Activated CD8-positive, alpha-beta memory T cell treated with anti-CD3 and anti-CD28 coated beads for 24 hours (primary cell): ENCODE results near the gene MEGF10.

Experiments
- DNase-seq: peaks from one replicate; pipeline ENCODE4 v3.0.0-alpha.2; 2020

The MEGF10 gene

DNA sequence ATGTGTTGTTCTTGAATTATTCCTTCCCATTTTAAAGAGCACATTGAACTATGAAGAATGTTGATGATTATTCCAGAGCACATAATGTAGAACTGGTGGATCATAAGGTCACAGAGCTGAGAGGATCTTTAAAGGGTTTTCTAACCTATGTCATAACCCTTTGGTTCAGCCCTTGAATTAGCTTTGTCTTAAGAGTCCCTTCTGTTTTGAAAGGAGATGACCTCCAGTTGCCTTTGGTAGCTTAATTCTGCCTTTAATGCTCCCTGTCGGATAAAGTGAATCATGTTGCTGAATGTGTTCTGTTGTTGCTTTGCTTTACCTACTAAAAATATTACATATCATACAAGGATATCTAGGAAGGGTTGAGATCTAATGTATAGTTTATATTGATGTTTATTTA, 127.8 kb downstream of the MEGF10 start:
- no peak for DNase-seq

DNA sequence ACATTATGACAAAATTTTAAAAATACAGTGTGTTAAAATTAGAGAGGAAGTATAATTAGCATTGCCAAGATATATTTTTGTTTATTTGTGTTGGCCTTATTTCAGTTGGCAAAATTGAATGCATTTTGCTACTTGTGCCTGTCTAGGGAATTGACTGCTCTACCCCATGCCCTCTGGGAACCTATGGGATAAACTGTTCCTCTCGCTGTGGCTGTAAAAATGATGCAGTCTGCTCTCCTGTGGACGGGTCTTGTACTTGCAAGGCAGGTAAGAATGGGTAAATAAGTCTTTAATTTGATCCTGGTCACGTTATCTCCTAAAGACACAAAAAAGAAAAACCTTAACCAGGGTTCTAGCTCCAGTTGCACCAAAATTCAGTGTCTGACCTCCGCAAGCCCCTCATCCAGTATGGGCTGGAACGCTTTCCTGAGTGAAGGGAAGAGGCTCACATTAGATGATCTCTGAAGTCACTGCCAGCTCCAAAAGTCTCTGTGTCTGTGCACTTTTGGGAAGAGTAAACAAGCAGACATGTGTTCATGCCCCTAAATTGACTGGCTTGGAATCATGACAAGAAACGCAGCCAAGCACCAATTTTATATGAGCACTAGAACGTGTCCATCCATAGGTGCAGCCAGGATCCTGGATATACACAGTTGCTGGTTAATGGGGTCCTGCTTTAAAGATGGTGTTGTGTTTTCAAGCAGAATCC, 128.5 kb downstream of the MEGF10 start:
- DNase-seq, result no peak

DNA sequence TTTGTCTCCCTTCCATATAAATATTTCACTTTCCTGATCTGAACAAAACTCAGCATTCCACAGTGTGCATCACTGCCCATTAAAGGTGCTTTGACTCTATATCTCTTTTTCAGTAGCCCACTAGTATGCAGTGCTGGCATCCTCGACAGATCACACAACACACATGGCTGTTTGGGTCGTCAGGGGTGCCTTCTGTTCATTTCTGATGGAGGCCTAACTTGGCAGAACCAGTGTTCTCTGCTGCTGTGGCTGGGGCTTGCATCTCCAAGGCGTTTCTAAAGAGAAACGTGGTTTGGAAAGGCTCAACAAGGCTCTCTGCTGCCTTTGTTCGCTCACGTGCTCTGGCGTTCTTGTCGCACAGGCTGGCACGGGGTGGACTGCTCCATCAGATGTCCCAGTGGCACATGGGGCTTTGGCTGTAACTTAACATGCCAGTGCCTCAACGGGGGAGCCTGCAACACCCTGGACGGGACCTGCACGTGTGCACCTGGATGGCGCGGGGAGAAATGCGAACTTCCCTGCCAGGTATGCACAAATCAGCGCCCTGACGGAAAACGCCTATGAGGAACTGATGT, 129.2 kb downstream of the MEGF10 start:
- DNase-seq, result no peak

DNA sequence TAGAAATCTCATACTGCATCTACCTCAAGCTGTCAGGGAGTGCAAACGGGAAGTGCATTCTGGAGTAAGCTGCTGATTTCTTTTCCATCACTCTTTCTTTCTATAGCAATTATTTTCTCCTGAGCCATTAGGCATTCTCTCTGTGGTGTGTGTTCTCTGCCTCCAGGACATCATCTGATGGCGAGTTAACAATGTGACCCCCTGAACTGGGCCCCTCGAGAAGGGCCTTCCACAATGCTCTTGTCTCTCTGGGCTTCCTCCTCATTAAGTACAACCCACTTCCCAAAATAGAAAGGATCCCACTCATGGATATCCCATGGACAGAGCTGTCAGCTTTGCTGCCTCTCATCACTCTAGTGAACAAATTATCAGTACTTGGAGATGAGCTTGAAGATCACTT, 130.2 kb downstream of the MEGF10 start:
- no peak for DNase-seq

DNA sequence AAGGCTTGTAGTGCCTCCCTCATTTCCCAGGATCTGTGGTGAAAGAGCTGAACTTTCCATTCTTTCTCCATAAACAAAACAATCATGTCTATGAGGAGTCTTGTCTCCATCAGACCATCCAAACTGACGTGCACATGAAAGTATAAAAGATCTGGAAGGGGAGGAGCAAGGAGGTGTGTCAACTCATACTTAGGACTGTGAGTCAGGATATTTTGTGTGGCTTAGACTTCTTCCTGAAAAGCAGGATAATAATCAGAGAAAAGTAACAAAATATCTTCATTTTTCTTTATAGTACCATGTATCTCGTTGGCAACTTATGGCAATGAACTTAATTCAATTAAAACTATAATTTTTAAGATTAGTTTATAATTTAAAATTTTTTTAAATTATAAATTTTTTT, 130.9 kb downstream of the MEGF10 start:
- no peak for DNase-seq

DNA sequence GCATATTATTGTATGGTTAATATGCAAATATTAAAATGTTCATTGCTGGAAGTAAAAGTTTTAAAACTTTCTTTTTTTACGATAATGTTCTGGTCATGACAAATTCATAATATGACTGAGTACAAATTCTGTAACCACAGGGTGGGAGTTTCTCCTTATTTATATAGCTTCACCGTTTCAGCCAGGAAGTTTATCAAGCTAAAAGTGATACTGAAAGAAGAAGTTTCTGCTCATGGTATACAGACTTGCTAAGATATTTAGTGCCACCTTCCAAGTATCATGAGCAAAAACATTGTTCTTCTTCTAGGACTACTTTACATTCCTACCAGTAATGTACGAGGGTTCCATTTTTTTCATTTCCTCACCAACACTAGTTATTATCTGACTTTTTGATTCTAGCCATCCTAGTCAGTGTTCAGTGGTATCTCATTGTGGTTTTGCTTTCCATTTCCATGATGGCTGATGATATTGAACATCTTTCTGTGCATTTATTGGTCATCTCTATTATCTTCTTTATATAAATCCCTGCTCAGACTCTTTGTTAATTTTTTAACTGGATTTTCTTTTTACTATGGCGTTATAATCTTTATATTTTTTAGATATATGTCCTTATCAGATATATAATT, 132.7 kb downstream of the MEGF10 start:
- DNase-seq, result no peak

DNA sequence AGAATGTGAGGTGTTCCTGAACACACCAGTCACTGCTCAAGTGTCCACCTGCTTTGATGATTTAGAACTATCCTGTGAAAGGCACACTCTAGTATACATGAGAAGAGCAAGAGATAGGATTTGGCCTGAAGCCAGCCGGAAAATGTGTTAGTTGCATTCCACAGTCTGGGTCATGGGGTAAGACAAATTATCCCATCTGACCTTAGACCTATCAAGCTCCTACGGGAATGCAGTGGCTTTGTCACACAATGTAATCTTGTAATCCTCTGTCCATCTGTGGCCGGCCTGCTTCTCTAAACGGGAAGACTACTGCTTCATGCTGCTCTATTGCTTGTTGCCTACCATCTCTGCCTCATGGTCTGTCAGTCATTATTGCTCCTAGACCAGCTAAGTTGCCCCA, 134.4 kb downstream of the MEGF10 start:
- DNase-seq, result no peak

DNA sequence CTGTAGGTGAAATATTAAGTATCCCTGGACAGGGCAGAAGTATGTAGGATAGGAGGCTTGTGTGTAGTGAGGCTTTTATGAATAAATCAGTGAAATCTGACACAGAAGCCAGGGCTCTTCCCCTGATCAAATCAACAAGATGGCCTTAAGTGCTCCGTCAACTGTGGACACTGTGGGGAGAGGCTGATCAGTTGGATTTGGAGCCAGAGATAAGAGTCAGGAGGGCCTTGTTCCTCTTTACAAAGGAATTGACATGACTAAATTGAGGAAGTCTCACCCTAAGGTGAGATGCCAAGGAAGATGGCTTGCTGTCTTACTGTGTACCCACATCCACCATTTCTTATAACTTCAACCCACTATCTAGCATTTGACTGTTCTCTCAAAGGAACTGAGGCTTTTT, 135.3 kb downstream of the MEGF10 start:
- no peak for DNase-seq

DNA sequence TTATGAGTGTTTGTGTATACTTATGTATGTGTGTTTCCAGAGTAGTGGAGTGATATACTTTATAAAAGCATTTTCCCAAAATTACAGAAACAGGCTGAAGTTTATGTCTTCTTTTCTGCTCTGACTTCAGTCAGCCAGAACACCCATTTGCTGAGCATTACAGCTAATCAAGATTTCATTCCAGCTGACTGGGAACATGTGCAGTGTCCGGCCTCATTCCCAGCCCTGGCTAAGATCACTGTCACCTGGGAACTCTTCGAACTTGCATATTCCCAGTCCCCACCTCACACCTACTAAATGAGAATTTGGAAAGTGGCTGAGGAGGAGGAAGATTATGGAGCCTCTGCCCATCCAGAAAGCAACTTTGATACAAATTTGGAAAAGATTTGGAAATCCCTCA, 136.1 kb downstream of the MEGF10 start:
- no peak for DNase-seq

DNA sequence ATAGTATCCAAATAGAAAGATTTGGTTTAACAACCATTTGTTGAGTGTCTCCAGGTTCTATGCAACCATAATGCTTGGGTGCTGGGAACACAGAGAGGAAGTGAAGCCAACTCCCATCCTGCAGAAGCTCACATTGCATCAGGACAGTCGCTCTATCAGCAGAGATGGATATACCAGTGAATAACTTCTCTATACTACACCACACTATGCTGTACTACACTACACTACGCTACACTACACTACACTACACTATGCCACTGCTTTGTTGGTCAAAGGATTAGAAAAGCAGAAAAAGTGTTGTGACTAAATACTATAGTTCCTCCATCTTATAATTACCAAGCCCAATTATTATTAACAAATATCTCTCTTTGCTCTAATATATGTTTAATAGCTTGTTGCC, 137.7 kb downstream of the MEGF10 start:
- DNase-seq, result no peak

DNA sequence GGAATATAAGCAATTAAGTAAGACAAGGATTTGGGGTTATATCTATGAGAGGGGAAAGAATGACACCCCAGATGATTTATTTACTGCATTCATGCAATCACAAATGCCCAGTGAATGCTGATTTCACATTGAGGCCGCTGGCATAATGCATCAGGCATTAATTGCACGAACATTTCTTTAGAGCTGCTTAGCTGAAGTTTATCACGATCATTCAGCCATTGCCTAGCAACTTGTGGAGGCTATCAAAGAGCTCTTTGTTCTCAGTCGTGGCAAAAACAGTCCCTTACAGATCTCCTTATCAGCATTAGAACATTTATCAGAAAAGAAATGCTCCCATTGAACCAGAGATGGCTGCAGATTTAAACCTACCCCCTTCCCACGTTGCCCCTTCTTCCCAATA, 138.2 kb downstream of the MEGF10 start:
- DNase-seq, result no peak

DNA sequence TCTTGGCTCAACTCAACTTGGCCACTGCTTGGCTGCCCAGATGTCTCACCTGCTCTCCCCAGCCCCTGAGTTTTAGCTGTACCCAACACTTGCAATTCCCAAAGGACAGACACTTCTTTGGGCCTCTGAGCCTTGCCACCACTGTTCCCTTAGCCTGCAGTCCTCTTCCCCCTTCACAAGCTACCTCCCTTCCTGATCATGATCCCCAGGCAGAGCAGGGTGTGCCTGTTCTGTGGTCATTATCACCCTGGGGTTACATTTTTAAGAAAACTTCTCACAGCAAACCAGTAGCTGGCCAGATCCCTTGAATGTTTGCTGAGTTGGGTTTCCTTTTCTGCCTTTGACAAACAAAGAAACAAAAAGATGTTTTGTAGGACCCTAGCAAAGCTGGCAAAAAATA, 139.3 kb downstream of the MEGF10 start:
- no peak for DNase-seq

DNA sequence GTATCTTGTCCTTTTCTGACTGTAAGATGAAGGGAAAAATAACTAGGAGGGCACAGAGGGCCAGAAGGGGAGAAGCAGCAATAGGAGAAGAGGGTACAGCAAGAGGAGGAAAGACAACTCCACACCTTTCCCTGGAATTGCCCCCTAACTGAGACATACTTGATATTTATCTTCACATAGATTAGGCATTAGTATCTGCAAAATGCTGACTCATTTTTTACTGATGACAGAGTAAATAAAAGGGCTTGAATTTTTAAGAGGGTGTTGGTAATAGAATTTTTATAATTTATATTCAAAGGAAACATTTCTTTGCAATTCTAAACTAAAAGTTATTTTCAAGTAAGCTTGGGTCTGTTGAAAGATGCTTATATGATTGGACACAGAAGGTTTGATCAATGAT, 140.0 kb downstream of the MEGF10 start:
- DNase-seq, result no peak

DNA sequence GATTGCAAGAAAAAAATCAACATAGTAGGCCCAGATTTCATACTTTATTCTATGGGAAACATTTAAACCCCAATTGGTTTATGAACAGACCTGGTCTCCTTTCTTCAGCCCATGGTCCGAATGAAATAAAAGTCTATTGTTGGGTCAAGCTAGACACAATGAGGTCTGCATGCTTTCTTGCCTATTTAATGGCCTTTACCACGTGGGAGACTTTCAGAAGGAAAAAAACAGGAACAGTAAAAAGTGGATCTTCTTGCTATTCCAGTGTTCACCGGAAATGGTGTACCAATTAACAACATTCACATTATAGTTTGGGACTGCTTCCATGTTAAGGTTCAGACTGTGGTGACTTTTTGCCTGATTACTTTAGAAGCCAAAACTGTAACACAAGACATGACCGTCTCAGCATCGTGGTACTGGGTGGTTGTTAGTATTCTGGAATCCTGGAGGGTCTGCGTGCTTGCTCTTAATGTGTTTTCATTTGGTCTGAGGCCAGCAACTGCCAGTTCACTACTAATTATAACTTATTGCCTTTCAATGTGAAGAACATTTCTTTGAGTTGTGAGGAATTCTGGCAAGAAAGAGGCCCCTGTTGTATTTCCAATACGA, 141.5 kb downstream of the MEGF10 start:
- no peak for DNase-seq

DNA sequence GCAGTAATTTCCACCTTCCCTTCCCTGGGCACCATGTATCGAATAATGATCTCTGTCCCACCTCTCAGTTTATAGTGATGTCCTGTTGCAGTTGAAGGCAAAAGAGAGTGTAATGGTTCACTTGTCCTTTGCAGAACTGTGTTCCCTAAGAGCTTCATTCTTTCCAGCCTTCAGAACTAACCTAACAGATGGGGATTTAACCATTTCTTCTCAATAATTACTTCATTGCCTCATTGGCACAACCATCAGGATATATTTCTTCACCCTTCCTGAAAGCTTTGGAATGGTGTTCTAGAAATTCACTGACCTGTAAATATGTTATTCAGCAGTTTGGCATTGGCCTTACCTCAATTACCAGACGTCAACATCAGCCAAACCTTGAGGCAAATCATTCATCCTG, 142.9 kb downstream of the MEGF10 start:
- no peak for DNase-seq

DNA sequence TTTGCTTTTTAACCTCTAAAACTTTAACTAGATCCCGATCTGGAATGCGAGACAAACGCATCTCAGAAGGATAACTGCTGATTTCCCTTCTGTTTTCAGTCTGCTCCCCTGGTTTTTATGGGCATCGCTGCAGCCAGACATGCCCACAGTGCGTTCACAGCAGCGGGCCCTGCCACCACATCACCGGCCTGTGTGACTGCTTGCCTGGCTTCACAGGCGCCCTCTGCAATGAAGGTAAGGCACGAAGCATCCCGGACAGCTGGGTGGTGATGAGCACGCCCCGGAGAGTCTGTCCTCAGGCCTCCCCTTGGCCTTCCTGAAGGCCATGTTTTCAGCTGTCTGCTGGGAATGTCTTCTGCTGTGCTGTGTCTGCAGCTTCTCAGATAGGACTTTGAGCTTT, 144.0 kb downstream of the MEGF10 start:
- DNase-seq, result no peak

DNA sequence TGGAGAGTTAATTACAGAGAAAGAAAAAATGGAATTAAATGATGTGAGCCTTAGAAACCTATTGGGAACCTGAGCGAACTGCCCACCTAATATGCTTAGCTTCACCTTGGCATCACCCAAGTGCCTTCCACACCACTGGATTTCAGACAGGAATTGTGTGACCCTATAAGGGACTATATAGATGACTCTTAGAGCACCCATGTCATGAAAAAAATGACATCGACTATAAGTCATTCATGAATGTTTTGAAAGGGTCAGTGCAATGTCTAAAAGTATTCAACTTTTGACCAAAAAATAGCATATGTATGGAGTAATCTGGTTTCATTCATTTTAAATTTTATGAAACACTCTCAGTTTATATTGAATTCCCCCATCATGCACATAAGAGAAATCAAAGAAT, 145.2 kb downstream of the MEGF10 start:
- DNase-seq, result no peak

DNA sequence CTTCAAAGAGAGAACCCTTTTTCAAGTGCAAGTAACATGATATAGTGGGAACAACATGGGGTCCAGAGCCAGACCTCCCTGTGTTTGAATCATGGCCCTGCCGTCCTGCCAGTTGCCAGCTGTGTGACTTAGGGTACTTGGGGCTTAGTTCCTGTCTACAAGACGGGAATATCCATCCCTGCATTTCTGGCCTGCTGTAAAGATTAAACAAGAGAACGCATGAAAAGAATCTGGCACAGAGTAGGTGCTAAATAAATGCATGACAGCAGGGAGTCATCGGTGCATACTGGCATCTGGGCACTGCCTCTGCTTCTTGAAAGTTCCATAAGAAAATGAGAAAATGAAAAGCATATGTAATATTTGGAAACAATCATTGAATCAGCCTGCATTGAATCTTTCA, 149.0 kb downstream of the MEGF10 start:
- DNase-seq, result no peak

DNA sequence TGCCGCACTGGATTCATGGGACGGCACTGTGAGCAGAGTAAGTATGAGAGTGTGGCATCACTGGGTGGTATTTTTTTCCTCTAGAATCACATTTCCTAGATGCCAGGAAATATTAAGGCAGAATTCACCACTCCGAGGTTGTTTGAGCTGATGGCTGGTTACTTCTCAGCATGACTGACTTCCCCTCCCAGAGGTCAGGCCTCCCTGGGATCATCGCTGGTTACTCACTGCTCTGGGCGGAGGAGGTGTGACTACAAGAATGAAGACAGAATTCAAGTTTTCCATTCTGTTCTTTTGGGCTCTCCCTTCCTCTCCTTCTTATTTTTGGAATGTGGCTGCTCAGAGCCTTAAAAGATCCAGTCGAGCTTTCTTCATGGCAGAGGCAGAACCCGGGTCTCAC, 150.2 kb downstream of the MEGF10 start:
- no peak for DNase-seq

DNA sequence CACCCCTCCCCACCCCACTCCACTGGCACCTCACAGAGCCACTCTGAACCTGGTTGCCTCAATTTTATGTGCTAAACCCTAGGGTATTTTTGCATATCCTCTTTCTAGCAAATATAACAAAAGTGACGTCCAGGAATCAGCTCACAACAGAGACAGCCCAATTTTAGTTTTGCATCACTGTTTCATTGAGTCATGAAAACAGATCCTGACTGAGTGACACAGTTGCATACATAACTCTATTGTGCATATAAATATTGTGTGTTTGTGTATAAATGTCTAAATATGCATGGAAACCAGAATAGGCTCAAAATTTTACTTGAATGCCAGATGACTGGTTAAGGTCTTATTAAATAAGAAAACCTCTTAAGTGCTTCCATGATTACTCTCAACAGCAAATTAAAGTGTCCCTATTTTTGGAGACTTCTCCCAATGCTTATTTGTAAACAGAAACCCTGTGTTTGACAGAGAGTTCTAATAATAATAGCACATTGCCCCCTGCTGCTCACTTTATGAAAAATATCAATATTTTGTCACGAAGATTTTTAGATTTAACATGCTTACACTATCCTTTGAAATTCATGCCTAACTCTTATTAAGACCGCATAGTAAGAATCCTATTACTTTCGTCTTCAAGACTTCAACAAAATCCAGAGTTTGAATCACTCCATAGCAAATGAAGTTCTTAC, 151.3 kb downstream of the MEGF10 start:
- DNase-seq, result no peak

DNA sequence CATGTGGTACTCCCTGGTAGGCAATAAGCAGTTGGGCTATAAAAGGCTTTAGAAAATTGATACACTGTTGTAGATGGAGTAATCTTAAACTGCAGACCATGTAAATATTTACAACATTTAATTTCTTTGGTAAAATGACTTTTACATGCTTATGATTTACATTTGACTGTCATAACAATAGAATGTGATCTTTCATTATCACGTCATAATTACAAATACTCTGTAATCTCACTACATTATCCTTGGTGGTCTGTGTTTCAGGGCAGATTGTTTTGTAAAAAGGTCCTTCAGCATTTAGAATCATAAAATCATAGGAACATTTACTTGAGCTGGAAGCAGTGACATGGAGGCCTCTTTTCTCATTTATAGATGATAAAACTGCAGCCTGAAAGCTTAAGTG, 153.6 kb downstream of the MEGF10 start:
- no peak for DNase-seq

DNA sequence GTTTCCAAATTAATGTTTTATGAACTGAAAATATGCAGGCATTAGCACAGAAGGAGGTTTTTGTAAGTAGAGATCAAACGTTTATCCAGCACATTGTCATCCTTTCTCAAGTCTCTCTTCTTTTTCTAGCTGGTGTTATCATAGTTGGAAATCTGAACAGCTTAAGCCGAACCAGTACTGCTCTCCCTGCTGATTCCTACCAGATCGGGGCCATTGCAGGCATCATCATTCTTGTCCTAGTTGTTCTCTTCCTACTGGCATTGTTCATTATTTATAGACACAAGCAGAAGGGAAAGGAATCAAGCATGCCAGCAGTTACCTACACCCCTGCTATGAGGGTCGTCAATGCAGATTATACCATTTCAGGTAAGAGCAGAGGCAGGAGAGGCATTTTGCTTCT, 154.7 kb downstream of the MEGF10 start:
- no peak for DNase-seq

DNA sequence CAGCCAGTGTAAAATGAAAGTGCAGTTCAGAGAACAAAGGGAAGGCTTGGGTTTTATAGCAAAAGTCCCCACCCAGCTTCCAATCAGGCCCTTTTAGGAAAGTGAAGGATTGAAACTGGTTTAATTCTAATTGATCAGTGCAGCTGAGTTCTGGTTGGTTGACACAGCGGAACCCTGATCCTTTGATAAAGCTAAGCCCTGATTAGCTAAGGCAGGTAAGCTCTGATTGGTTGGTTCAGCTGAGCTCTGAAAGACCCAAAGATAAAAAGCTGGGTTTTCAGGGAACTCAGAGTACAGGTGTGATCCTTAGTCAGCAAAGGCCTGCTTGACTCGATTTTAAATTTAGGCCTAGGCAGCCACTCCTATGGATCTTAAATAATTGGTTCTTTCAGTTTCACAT, 156.0 kb downstream of the MEGF10 start:
- no peak for DNase-seq

DNA sequence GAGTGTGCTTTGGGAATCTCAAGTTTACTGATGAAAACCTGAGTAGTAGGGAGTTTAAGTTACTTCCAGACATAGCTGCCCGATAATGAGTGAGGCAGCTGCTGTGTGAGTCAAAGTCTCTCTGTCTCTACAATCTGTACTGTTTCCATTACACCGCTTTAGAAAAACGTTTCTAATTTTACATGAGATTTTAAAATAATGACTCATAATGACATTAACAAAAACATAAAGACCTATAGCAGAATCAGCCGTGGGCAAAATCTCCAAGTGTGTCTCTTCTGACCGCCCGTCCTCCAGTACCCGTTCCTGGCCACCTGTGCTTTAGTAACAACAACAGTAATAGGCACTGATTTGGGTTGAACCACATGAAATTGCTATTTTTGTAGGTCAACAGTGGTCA, 157.2 kb downstream of the MEGF10 start:
- DNase-seq, result no peak
